ENCODE measurements around the gene TSPAN10.

The TSPAN10 gene

DNA sequence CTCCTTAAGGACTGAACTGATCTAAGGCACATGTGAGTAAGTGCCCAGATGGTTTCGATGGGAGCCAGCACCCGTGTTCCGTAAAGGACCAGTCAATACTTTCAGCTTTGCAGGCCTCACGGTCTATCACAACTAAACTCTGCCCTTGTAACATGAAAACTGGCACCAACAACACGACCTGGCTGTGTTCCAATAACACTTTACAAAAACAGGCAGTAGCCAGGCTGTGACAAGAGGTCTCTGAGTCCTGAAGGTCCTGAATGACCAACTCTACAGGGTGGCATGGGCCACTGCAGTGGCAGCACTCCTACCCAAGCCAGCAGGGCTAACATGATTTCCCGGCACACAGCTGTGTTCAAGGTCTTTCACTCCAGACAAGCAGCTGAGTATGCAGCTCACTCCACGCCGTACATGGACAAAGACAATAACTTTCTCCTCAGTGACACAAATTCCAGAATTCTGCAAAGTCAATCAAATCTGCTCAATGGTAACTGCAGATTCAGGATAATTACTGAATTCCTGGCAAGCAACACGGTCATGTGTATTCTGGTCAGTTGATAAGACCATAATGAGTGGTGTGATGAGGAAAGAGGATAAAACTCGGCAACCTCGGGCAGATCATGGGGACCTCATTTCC is 15.4 kb upstream of the TSPAN10 start:
- Mint-ChIP-seq H3K4me3 (no peak overlapping the region), H3K4me1 (no peaks in the 10 kb centered on the region), H3K9me3 (peaks cover 3% of the 10 kb centered on the region), H3K27ac (no peak overlapping the region), H3K36me3 (ENCODE audit: low read depth) (peaks cover 78% of the 10 kb centered on the region), H3K27me3 (ENCODE audit: low read depth) (no peaks in the 10 kb centered on the region)
- TF ChIP-seq, protein P1, sequence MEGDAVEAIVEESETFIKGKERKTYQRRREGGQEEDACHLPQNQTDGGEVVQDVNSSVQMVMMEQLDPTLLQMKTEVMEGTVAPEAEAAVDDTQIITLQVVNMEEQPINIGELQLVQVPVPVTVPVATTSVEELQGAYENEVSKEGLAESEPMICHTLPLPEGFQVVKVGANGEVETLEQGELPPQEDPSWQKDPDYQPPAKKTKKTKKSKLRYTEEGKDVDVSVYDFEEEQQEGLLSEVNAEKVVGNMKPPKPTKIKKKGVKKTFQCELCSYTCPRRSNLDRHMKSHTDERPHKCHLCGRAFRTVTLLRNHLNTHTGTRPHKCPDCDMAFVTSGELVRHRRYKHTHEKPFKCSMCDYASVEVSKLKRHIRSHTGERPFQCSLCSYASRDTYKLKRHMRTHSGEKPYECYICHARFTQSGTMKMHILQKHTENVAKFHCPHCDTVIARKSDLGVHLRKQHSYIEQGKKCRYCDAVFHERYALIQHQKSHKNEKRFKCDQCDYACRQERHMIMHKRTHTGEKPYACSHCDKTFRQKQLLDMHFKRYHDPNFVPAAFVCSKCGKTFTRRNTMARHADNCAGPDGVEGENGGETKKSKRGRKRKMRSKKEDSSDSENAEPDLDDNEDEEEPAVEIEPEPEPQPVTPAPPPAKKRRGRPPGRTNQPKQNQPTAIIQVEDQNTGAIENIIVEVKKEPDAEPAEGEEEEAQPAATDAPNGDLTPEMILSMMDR (IDR thresholded peaks at IDR 0.05; ENCODE audit: unreplicated experiment in 3 of 3): no peak

DNA sequence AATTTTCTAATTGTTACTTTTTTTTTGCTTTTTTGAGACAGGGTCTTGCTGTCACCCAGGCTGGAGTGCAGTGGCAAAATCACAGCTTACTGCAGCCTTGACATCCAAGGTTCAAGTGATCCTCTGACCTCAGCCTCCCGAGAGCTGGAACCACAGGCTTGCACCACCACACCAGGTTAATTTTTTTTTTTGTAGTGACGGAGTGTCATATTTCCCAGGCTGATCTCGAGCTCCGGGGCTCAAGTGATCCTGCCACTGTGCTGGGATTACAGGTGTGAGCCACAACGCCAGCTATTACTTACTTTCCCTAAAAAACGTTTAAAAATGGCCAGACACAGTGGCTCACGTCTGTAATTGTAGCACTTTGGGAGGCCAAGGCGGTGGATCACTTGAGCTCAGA is 6.7 kb upstream of the TSPAN10 start:
- peaks cover 59% of the 10 kb centered on the region for H3K36me3 Mint-ChIP-seq (ENCODE audit: low read depth)
- H3K27ac Mint-ChIP-seq: no peak overlapping the region
- H3K4me3 Mint-ChIP-seq: no peak overlapping the region
- TF ChIP-seq, protein P1 (IDR thresholded peaks at IDR 0.05; ENCODE audit: unreplicated experiment in 3 of 3): no peak
- H3K27me3 Mint-ChIP-seq (ENCODE audit: low read depth): no peaks in the 10 kb centered on the region
- H3K4me1 Mint-ChIP-seq: peaks cover 4% of the 10 kb centered on the region
- H3K9me3 Mint-ChIP-seq: peaks cover 3% of the 10 kb centered on the region

DNA sequence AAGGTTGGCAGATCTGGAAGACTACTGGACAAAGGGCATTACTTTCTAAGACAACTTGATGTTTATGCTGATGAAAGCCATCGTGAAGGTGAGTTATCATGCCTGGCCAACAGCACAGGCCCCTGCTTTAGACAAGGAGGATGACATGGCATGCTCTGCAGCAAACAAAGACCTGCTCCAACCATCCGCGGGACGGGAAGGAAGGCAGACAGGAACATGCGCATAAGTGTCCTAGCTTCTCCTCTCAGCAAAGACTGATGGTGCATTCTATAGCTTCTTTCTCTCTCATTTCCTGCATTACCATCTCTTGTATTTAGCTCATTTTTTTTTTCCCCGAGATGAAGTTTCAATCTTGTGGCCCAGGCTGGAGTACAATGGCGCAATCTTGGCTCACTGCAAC is 5.5 kb upstream of the TSPAN10 start:
- H3K9me3 Mint-ChIP-seq: no peaks in the 10 kb centered on the region
- H3K4me3 Mint-ChIP-seq: peak overlapping the region in 1 of 3 experiments; percentile 22
- H3K27ac Mint-ChIP-seq: peak overlapping the region in 1 of 3 experiments; percentile 26
- peaks cover 47% of the 10 kb centered on the region for H3K36me3 Mint-ChIP-seq (ENCODE audit: low read depth)
- H3K4me1 Mint-ChIP-seq: peaks cover 12% of the 10 kb centered on the region
- H3K27me3 Mint-ChIP-seq (ENCODE audit: low read depth): no peaks in the 10 kb centered on the region
- TF ChIP-seq, protein P1 (IDR thresholded peaks at IDR 0.05; ENCODE audit: unreplicated experiment in 3 of 3): no peak

DNA sequence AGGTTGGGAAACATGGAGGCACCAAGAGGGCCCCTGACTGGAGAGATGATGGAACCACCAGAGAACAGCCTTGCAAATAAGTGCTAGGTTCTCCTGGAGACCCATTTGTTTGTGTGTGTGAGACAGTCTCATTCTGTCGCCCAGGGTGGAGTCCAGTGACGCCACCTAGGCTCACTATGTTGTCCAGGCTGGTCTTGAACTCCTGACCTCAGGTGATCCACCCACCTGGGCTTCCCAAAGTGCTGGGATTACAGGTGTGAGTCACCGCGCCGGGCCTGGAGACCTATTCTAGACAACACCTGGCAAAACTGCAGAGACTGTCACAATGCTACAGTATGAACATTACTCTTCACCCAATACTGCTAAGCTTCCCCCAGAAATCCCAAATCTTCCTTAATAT is 1.6 kb upstream of the TSPAN10 start:
- Mint-ChIP-seq H3K4me3 (peak overlapping the region; percentile 89 to 98 (median 97)), H3K4me1 (peaks cover 17% of the 10 kb centered on the region), H3K9me3 (no peaks in the 10 kb centered on the region), H3K27me3 (ENCODE audit: low read depth) (no peaks in the 10 kb centered on the region), H3K27ac (peak overlapping the region in 2 of 3 experiments; percentile 49 to 93), H3K36me3 (ENCODE audit: low read depth) (peaks cover 13% of the 10 kb centered on the region)
- TF ChIP-seq, protein P1 (IDR thresholded peaks at IDR 0.05; ENCODE audit: unreplicated experiment in 3 of 3): no peak

DNA sequence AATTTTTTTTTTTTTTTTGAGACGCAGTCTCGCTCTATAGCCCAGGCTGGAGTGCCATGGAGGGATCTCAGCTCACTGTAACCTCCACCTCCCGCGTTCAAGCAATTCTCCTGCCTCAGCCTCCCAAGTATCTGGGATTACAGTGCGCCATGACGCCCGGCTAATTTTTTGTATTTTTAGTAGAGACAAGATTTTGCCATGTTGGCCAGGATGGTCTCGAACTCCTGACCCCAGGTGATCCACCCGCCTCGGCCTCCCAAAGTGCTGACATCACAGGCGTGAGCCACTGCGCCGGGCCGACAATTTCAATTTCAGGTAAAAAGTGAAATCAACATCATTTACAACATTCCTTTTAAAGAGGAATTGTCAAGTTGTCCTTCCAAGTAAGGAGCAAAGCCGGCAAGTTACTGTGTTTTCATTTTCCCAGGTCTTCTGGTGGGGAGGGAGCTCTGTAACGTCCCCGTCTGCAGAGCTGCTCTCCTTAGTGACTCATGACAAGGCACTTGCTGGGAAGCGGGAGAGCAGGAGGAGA is 957 bp upstream of the TSPAN10 start:
- H3K36me3 Mint-ChIP-seq (ENCODE audit: low read depth): peaks cover 11% of the 10 kb centered on the region
- TF ChIP-seq, protein P1 (IDR thresholded peaks at IDR 0.05; ENCODE audit: unreplicated experiment in 3 of 3): no peak
- H3K4me3 Mint-ChIP-seq: peak overlapping the region; percentile 89 to 98 (median 97)

DNA sequence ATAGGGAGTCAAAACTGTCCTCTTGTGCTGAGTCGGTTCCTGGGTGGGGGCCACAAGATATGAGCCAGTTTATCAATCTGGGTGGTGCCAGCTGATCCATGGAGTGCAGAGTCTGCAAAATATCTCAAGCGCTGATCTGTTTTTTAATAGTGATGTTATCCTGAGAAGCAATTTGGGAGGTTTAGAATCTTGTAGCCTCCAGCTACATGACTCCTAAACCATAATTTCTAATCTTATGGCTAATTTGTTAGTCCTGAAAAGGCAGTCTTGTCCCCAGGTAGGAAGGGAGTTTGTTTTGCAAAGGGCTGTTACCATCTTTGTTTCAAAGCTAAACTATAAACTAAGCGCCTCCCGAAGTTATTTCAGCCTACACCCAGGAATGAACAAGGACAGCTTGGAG is 1.7 kb downstream of the TSPAN10 start:
- peaks cover 3% of the 10 kb centered on the region for H3K36me3 Mint-ChIP-seq (ENCODE audit: low read depth)
- H3K4me1 Mint-ChIP-seq: peaks cover 12% of the 10 kb centered on the region
- H3K9me3 Mint-ChIP-seq: no peaks in the 10 kb centered on the region
- no peaks in the 10 kb centered on the region for H3K27me3 Mint-ChIP-seq (ENCODE audit: low read depth)
- peak overlapping the region; percentile 65 to 80 (median 72) for H3K4me3 Mint-ChIP-seq
- TF ChIP-seq, protein P1 (IDR thresholded peaks at IDR 0.05; ENCODE audit: unreplicated experiment in 3 of 3): no peak
- H3K27ac Mint-ChIP-seq: peak overlapping the region in 1 of 3 experiments; percentile 83

More for the DNA sequence above, 957 bp upstream of the TSPAN10 start:
- Mint-ChIP-seq H3K4me1 (peaks cover 17% of the 10 kb centered on the region), H3K27ac (peak overlapping the region; percentile 87 to 97 (median 93)), H3K27me3 (ENCODE audit: low read depth) (no peaks in the 10 kb centered on the region), H3K9me3 (no peaks in the 10 kb centered on the region)

All from nephron (organoid).